ENCODE data around the gene CELA2A.

CELA2A gene

GRCh38 chr1:15456313-15456954, at the start of gene CELA2A:
Gene CELA2A, plus strand, starts transcription at chr1:15456732. Its CDS starts 22 bp downstream, at chr1:15456754.
- DNase-seq: no peak

GRCh38 chr1:15407580-15407979, 49.0 kb upstream of the CELA2A start:
- DNase-seq: no peak

GRCh38 chr1:15408890-15409387, 47.6 kb upstream of the CELA2A start:
- peak; percentile 72 for DNase-seq

GRCh38 chr1:15409388-15410222, 46.9 kb upstream of the CELA2A start, which contains the start of gene EFHD2:
Gene EFHD2, plus strand, starts transcription at chr1:15409888. Its CDS starts 84 bp downstream, at chr1:15409972.
- DNase-seq: peak; percentile 89

- DNase-seq: no peak
Observed at GRCh38 chr1:15410223-15410883, 46.2 kb upstream of the CELA2A start.

GRCh38 chr1:15410884-15411245, 45.7 kb upstream of the CELA2A start:
- no peak for DNase-seq

- no peak for DNase-seq
Observed at GRCh38 chr1:15411593-15412137, 44.9 kb upstream of the CELA2A start.

GRCh38 chr1:15412175-15412800, 44.2 kb upstream of the CELA2A start:
- no peak for DNase-seq

- DNase-seq: no peak
Observed at GRCh38 chr1:15412843-15413242, 43.7 kb upstream of the CELA2A start.

- no peak for DNase-seq
Observed at GRCh38 chr1:15413563-15414444, 42.7 kb upstream of the CELA2A start.

GRCh38 chr1:15414445-15414983, 42.0 kb upstream of the CELA2A start:
- DNase-seq: no peak

- no peak for DNase-seq
Observed at GRCh38 chr1:15417059-15417934, 39.2 kb upstream of the CELA2A start.

GRCh38 chr1:15418806-15419515, 37.6 kb upstream of the CELA2A start:
- DNase-seq: peak; percentile 71

GRCh38 chr1:15420853-15421465, 35.6 kb upstream of the CELA2A start:
- DNase-seq: no peak

- DNase-seq: no peak
Observed at GRCh38 chr1:15422871-15423270, 33.7 kb upstream of the CELA2A start.

- no peak for DNase-seq
Observed at GRCh38 chr1:15423355-15424077, 33.0 kb upstream of the CELA2A start.

GRCh38 chr1:15424146-15424667, 32.3 kb upstream of the CELA2A start:
- peak; percentile 97 for DNase-seq

- no peak for DNase-seq
Observed at GRCh38 chr1:15424981-15425380, 31.6 kb upstream of the CELA2A start.
